ENCODE measurements around the gene SLC9A4. TPM values are rescaled to one million over a fixed set of nuclear protein-coding genes. Genes with fewer than 3 reads are reported as not detected.

SLC9A4 gene
- total RNA-seq, 1 donor from 2014 or later, result 19.9 TPM

- no peak for DNase-seq (ENCODE audit: low spot score)
Observed at GRCh38 chr2:102498414-102498813, 25.4 kb downstream of the SLC9A4 start.

- DNase-seq (ENCODE audit: low spot score), result no peak
Observed at GRCh38 chr2:102499558-102499957, 26.5 kb downstream of the SLC9A4 start.

DNA sequence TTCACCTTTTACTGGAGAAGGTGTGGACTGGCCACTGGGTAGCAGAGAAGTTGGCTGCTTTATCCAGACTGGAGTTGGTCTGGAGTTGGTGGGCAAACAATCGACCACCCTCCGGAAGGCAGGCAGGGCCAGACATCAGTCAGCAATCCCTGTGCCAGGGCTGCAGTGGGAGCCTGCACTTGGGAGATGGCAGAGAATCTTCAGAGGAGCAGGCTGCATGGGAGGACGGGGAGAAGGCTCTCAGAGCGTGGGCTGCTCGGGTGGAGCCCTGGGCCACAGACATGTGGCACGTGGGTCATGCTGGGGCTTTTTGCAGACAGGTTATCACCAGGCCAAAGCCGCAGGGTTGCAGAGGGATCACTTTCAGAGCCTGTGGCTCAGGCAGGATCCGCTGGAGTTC lies 29.6 kb downstream of the SLC9A4 start:
- DNase-seq (ENCODE audit: low spot score), result no peak

DNA sequence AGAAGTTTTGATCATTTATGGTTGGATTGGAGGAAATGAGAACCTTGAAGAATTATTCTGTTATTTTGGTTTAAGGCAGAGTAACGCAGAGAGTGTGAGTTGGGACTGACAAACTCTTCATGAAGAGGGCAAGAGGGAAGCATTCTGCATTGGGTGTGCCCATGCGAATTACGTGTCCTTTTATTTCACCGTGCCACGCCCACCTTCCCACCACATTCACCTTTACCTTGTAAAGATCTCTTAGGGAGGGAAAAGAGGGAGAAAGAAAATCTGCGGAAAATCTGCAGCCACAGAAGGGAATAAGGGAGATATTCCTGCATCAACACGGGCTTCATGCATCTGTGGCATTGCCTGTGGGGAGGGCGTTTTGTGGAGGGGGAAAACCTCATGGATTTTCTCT lies 31.8 kb downstream of the SLC9A4 start:
- DNase-seq (ENCODE audit: low spot score), result no peak

DNA sequence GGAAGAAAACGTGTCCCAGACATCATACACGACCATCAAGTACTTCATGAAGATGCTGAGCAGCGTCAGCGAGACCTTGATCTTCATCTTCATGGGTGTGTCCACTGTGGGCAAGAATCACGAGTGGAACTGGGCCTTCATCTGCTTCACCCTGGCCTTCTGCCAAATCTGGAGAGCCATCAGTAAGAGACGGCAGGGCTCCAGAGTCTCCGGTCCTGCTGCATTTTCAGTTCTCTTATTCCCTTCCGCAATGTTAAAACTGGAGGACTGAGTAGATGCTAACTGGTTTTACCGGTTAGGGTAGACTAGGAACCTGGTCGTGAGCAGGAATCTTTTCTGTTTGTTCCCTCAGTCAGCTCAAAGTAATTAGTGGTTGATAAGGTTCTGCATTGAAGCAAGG lies 32.3 kb downstream of the SLC9A4 start:
- peak; percentile 68 for DNase-seq (ENCODE audit: low spot score)

DNA sequence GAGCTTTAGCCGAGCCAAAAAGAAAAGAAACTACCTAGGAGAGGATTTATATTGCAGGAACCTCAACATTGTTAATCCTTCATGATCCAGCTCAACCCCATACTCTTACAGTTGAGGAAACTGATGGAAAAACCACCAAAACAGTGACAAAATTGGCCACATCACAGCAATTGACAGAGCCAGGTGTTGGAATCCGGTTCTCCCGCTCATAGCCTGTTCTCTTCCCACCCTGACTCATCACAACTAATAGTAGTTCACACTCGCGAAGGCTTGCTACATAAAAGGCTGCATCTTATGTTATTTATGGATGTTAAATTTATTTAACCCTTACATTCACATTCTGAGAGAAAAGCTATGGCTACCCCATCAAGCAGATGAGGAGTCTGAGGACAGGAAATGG lies 33.7 kb downstream of the SLC9A4 start:
- no peak for DNase-seq (ENCODE audit: low spot score)

DNA sequence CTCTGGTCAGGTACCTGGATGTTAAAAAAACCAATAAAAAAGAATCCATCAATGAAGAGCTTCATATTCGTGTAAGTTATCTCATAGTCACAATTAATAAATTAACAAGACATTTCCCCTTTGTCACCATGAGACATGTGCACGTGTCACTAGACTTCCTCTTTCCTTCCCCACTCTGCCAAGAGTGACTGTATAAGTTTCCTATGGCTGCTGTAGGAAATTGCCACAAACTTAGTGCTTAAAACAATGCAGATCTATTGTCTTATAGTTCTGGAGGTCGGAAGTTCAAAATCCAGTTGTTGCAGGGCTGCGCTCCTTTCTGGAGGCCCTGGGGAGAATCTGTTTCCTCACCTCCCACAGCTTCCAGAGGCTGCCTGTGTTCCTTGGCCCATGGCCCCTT lies 35.8 kb downstream of the SLC9A4 start:
- no peak for DNase-seq (ENCODE audit: low spot score)

GRCh38 chr2:102509749-102510148 lies 36.7 kb downstream of the SLC9A4 start:
- DNase-seq (ENCODE audit: low spot score), result no peak

DNA sequence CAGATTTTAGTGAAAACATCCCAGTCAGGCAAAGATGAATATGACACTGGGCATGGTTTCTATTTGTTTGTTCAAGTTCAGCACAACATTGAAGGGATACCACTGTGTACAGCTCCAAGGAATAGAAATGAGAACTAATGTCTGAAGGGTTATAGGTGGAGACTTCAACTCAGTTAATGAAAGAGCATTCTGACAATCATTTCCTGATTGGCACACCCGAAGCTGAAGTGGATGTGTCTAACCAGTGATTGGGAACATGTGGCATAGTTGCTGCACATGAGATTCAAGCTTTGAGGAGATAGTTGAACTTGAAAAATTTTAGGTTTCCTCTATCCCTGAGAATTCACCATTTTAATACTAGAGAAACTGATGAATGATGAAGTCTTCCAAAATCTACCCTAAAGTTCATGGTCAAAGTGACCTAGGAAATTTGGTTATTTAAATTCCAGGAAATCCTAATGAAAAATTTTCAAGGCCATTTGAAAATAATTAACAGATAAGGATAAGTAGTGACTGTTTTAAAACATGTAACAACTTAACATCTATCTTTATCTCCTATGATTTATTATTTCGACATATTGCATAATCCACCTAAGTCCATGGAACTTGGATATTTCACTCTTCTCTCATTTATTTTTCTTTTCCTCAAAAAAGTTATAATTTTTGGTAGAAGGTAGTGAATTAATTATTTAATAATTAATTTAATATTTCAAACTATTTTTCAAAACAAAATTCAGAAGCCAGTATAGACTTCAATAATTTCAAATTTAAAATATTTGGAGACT lies 38.0 kb downstream of the SLC9A4 start:
- no peak for DNase-seq (ENCODE audit: low spot score)

DNA sequence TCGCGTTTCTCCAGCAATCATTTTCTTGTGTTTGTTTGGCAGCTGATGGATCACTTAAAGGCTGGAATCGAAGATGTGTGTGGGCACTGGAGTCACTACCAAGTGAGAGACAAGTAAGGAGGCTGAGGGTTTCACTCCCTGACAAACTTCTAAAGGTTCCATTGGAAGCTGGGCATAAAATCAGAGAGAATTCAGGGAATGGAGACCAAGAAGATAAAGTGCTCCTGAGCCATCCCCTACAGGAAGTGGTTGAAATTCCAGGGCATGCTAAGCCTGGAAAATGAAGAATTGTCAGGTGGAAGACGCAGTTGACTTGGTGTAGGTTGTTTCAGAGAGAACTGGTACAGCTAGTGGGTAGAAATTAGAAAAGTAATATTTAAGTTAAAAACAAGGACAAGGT lies 39.1 kb downstream of the SLC9A4 start:
- no peak for DNase-seq (ENCODE audit: low spot score)

DNA sequence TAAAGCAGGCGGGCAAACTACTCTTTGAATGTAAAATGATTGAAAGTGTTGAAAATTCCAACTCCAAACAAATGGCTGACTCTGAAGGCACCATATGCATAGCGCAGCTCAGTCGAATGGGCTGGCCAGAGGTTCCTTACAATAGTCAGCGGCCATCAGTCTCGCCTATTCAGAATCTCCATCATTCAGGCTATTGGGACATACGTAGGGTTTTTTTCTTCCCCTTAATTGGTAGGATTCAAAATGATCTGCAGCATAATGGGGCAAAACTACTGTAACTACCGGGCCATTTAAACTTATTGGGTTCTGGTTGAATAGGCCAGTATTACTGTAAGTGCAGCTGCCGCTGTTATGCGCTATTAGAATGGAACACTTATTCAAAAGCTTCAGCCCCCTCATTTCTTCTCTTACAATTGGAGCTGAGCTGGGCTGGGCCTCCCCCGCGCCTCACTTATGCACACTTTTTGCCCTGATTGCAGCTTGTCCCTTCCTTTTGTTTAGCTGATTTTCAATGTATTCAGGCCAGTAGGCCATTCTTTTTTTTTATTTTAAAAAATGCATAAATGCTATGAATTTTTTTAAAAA lies 40.4 kb downstream of the SLC9A4 start:
- no peak for DNase-seq (ENCODE audit: low spot score)

- DNase-seq (ENCODE audit: low spot score), result peak; percentile 44
Observed at GRCh38 chr2:102514061-102514785, 41.2 kb downstream of the SLC9A4 start.

GRCh38 chr2:102515851-102516250 lies 42.8 kb downstream of the SLC9A4 start:
- DNase-seq (ENCODE audit: low spot score), result no peak

GRCh38 chr2:102518170-102518569 lies 45.1 kb downstream of the SLC9A4 start:
- DNase-seq (ENCODE audit: low spot score), result no peak

- peak; percentile 28 for DNase-seq (ENCODE audit: low spot score)
Observed at GRCh38 chr2:102520009-102520408, 47.0 kb downstream of the SLC9A4 start.

DNA sequence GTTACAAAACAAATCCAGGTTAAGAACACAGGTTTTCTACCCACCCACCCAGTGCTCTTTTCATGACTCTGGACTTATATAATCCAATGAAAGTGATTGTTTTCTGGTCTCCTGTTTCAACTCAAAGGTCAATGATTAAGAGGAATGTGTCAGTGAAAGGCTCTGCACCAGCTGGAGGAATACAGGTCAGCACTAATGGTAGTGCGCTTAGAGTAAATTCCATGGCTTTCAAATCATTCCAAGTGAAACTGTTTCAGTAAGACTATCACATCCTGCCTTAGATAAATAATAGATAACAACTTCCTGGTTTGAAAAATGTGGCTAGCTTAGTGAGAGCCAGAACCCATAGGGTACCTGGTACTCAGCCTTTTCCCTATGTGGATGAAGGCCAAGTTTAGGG lies 47.8 kb downstream of the SLC9A4 start:
- peak; percentile 25 for DNase-seq (ENCODE audit: low spot score)

DNA sequence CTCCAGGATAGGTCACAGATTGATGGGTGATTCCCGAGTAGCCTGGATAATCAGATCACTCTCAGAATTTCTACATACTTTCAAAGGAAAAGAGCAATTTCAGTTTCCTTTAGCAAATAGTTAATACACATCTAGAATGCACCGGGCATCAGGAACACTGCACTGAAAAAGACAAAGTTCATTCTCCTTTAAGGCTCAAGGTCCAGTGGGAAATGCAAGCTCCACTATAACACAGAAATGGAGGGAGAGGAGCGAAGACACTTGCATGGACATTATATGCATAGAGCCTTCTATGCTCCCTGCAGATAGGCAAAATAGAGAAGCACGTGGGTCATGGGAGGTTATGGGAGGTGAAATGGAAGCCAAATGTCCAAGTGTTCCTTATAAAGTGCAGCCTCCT lies 49.1 kb downstream of the SLC9A4 start:
- no peak for DNase-seq (ENCODE audit: low spot score)

- DNase-seq (ENCODE audit: low spot score), result no peak
Observed at GRCh38 chr2:102522890-102523289, 49.9 kb downstream of the SLC9A4 start.

- no peak for DNase-seq (ENCODE audit: low spot score)
Observed at GRCh38 chr2:102523651-102524050, 50.6 kb downstream of the SLC9A4 start.

GRCh38 chr2:102527086-102527485 lies 54.1 kb downstream of the SLC9A4 start:
- no peak for DNase-seq (ENCODE audit: low spot score)

DNA sequence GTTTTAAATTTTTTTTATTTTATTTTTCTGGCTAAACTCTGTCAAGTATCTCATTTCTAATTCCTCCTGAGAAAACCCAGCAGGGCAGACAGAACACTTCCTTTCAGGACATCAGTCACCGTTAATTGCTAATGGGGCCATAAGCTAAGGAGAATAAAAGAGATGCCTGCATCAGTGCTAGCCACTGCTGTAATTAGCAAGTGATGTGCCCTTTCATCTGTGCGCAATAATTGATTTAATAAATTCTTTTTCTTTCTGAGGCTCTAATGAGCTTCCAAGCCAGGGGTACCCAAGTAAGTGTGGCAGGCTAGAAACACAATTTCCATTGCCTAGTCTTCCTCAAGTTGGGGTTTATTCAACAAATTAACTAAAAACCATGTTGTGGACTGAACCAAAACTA lies 65.5 kb downstream of the SLC9A4 start:
- no peak for DNase-seq (ENCODE audit: low spot score)

GRCh38 chr2:102540882-102541281 lies 67.9 kb downstream of the SLC9A4 start:
- peak; percentile 70 for DNase-seq (ENCODE audit: low spot score)

DNA sequence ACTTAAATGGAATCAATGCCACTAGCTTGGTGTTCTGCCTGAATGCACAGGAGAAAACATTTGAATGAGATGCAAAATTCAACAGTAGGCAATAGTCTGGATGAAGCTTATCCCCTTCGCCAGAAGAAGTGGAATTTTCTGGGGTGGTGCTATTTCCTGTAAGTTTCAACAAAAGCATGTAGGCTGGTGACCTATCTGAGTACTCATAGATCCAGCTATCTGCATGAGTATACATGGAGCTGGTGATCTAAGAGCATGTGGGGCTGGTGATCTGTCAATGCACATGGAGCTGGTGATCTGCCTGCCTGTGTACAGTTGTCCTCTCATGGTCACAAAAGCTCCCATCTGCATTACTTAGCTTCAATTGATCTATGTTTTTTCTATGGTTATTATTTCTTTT lies 71.2 kb downstream of the SLC9A4 start:
- DNase-seq (ENCODE audit: low spot score), result no peak

All from mucosa of gallbladder (tissue), 1 donor.